PC-3 (cell line): ENCODE measurements around the gene P2RX6. TPM values are rescaled to one million over a fixed set of nuclear protein-coding genes. Genes with fewer than 3 reads are reported as not detected.

Experiments
- ATAC-seq: fragments of 200-7000 bp; cut with Tn5 transposase; 2 replicates; pipeline ENCODE4 v1.9.1; 2020; ENCODE audit warnings: mild to moderate bottlenecking, moderate library complexity
- BruUV-seq: library from RNA; stranded (reverse); fragments of 400-500 nt; replicated peaks from 2 replicates; lab custom pipeline; 2021; lab: Mats Ljungman, UMichigan
- CTCF ChIA-PET: fragments of 300-600 bp; sonication (Branson Sonifier 250); formaldehyde crosslinking; loops from one replicate; lab custom pipeline; 2022; ENCODE audit warnings: antibody characterized with exemption; lab: Charles Lee
- POLR2A ChIA-PET: fragments of 300-600 bp; sonication (Branson Sonifier 250); formaldehyde crosslinking; loops from one replicate; lab custom pipeline; 2022; ENCODE audit warnings: antibody characterized with exemption; ENCODE audit not compliant: unreplicated experiment; lab: Charles Lee
- DNase-seq: peaks from one replicate; pipeline ENCODE4 v3.0.0-alpha.2; 2015
- H2AFZ ChIP-seq: fragments of 300-600 bp; sonication (generic); 2 replicates; pipeline ENCODE4 v1.6.0; 2016; ENCODE audit warnings: antibody characterized with exemption, low read length
- H3F3A ChIP-seq: fragments of 300-600 bp; sonication (generic); one replicate; pipeline ENCODE4 v1.6.0; 2017; ENCODE audit warnings: antibody characterized with exemption, low read length, control low read depth, mild to moderate bottlenecking; ENCODE audit not compliant: unreplicated experiment
- H3K27ac ChIP-seq: fragments of 300-600 bp; sonication (generic); 2 replicates; pipeline ENCODE4 v1.5.1; 2016; ENCODE audit warnings: mild to moderate bottlenecking, low read length
- H3K27me3 ChIP-seq: fragments of 300-600 bp; sonication (generic); 2 replicates; pipeline ENCODE4 v1.6.1; 2016; ENCODE audit warnings: low read length, mixed read lengths
- H3K36me3 ChIP-seq: fragments of 300-600 bp; sonication (generic); 2 replicates; pipeline ENCODE4 v1.6.1; 2016; ENCODE audit warnings: low read depth, mixed run types, low read length, mixed read lengths
- H3K4me1 ChIP-seq: fragments of 300-600 bp; sonication (generic); 2 replicates; pipeline ENCODE4 v1.5.1; 2016; ENCODE audit warnings: low read length; ENCODE audit not compliant: insufficient read depth
- H3K4me2 ChIP-seq: fragments of 300-600 bp; sonication (generic); 2 replicates; pipeline ENCODE4 v1.6.0; 2016; ENCODE audit warnings: low read length
- H3K4me3 ChIP-seq: fragments of 300-600 bp; sonication (generic); 2 replicates; pipeline ENCODE4 v1.5.1; 2016; ENCODE audit warnings: mild to moderate bottlenecking, low read length, mixed read lengths
- H3K79me2 ChIP-seq: fragments of 300-600 bp; sonication (generic); 2 replicates; pipeline ENCODE4 v1.6.1; 2017; ENCODE audit warnings: low read length, mixed read lengths
- H3K9ac ChIP-seq: fragments of 300-600 bp; sonication (generic); 2 replicates; pipeline ENCODE4 v1.6.0; 2016; ENCODE audit warnings: mild to moderate bottlenecking, low read length
- H3K9me2 ChIP-seq: fragments of 300-600 bp; sonication (generic); replicated peaks from 2 replicates; pipeline ENCODE4 v1.6.1; 2016; ENCODE audit warnings: mixed run types, low read length, mixed read lengths
- H3K9me3 ChIP-seq: fragments of 300-600 bp; sonication (generic); 2 replicates; pipeline ENCODE4 v1.6.1; 2016; ENCODE audit warnings: low read length, mixed read lengths
- H4K20me1 ChIP-seq: fragments of 300-600 bp; sonication (generic); 2 replicates; pipeline ENCODE4 v1.6.1; 2016; ENCODE audit warnings: low read length, mixed read lengths
- CTCF ChIP-seq: fragments of 300-600 bp; sonication (generic); conservative IDR thresholded peaks from 2 replicates; pipeline ENCODE4 v1.5.1; 2017; ENCODE audit warnings: antibody characterized with exemption, low read depth, mild to moderate bottlenecking, low read length
- EZH2 ChIP-seq: fragments of 300-600 bp; sonication (generic); IDR thresholded peaks from one replicate; pipeline ENCODE4 v1.6.1; 2017; ENCODE audit warnings: antibody characterized with exemption, mild to moderate bottlenecking, low read length; ENCODE audit not compliant: unreplicated experiment
- EZH2phosphoT487 ChIP-seq: fragments of 300-600 bp; sonication (generic); IDR thresholded peaks from 2 replicates; pipeline ENCODE4 v1.6.1; 2018; ENCODE audit warnings: mild to moderate bottlenecking, antibody characterized with exemption, low read length, borderline replicate concordance
- intact Hi-C: fragments of 100-400 bp; cut with micrococcal nuclease; formaldehyde crosslinking; loops from 2 replicates; pipeline ENCODE4 v1.9.0; 2023
- total RNA-seq: library from RNA; depleted of rRNA; stranded (reverse); fragments of >200 nt; gene quantifications from 2 replicates; pipeline ENCODE4 v1.2.3, GENCODE V29; 2014

P2RX6 gene
- total RNA-seq, 1 experiment from 2014 or later: 1.1 TPM

GRCh38 chr22:21012446-21013407, 2.2 kb upstream of the P2RX6 start:
- CTCF ChIA-PET: no interaction called here
- intact Hi-C loops: no loop called here
- Histone ChIP-seq H3K36me3 (no peaks in the 10 kb centered on the region), H3K9me3 (no peaks in the 10 kb centered on the region), H4K20me1 (no peaks in the 10 kb centered on the region), H3K27ac (no peak overlapping the region), H3F3A (no peaks in the 10 kb centered on the region), H3K27me3 (no peaks in the 10 kb centered on the region), H3K79me2 (no peaks in the 10 kb centered on the region), H3K4me3 (no peak overlapping the region), H3K9me2 (no peaks in the 10 kb centered on the region), H3K9ac (no peak overlapping the region), H3K4me1 (peaks cover 7% of the 10 kb centered on the region; the same call in 1 of the 2 replicates), H2AFZ (no peak overlapping the region), H3K4me2 (no peak overlapping the region)
- BruUV-seq: no TSS peak
- POLR2A ChIA-PET: no interaction called here
- ATAC-seq (no peak), DNase-seq (no peak)
- no peak for TF ChIP-seq EZH2
- no peak for TF ChIP-seq CTCF
- TF ChIP-seq EZH2phosphoT487: no peak

GRCh38 chr22:21013657-21014201, 1.2 kb upstream of the P2RX6 start:
- intact Hi-C loops: no loop called here
- no peak overlapping the region for H3K9ac ChIP-seq
- H3F3A ChIP-seq: no peaks in the 10 kb centered on the region
- no peaks in the 10 kb centered on the region for H3K9me3 ChIP-seq
- no TSS peak for BruUV-seq
- H3K79me2 ChIP-seq: no peaks in the 10 kb centered on the region
- ATAC-seq: no peak
- DNase-seq: no peak
- H3K27me3 ChIP-seq: no peaks in the 10 kb centered on the region
- no peak overlapping the region for H3K27ac ChIP-seq
- ChIA-PET CTCF (no interaction called here), POLR2A (no interaction called here)
- H2AFZ ChIP-seq: no peak overlapping the region
- no peak overlapping the region for H3K4me3 ChIP-seq
- H3K4me1 ChIP-seq: peaks cover 7% of the 10 kb centered on the region; the same call in 1 of the 2 replicates
- no peak overlapping the region for H3K4me2 ChIP-seq
- no peak for TF ChIP-seq CTCF
- no peak for TF ChIP-seq EZH2phosphoT487
- TF ChIP-seq EZH2: no peak
- no peaks in the 10 kb centered on the region for H3K36me3 ChIP-seq
- H4K20me1 ChIP-seq: no peaks in the 10 kb centered on the region
- no peaks in the 10 kb centered on the region for H3K9me2 ChIP-seq
